Endometrium (tissue), 2 donors: Measurements from ENCODE around the gene FAM170A.

Experiments
- FAIRE-seq: peaks from 2 replicates; lab custom pipeline; 2012; peaks lifted over from hg19 to GRCh38; lab: Jason Lieb, UNC
- donor health status: control.
- donor health status: control.

Gene FAM170A

GRCh38 chr5:119629339-119629738 lies at the start of gene FAM170A:
TSS of gene FAM170A (plus strand) at chr5:119629558. CDS start at chr5:119629769, 211 bp downstream.
- no peak for FAIRE-seq

GRCh38 chr5:119582987-119583386 lies 46.4 kb upstream of the FAM170A start:
- no peak for FAIRE-seq

GRCh38 chr5:119583684-119584083 lies 45.7 kb upstream of the FAM170A start:
- no peak for FAIRE-seq

GRCh38 chr5:119596046-119596445 lies 33.3 kb upstream of the FAM170A start:
- no peak for FAIRE-seq

GRCh38 chr5:119597728-119598298 lies 31.5 kb upstream of the FAM170A start:
- no peak for FAIRE-seq

GRCh38 chr5:119613937-119614336 lies 15.4 kb upstream of the FAM170A start:
- FAIRE-seq, result no peak

GRCh38 chr5:119614838-119615237 lies 14.5 kb upstream of the FAM170A start:
- FAIRE-seq, result no peak

GRCh38 chr5:119626086-119626485 lies 3.3 kb upstream of the FAM170A start:
- FAIRE-seq, result no peak

- FAIRE-seq, result no peak
These were observed 1.5 kb downstream of the FAM170A start for GRCh38 chr5:119630752-119631440.

- no peak for FAIRE-seq
These were observed 2.3 kb downstream of the FAM170A start for GRCh38 chr5:119631660-119632059.

GRCh38 chr5:119651486-119651885 lies 22.1 kb downstream of the FAM170A start:
- no peak for FAIRE-seq

GRCh38 chr5:119655061-119655460 lies 25.7 kb downstream of the FAM170A start:
- no peak for FAIRE-seq

- FAIRE-seq, result no peak
These were observed 26.7 kb downstream of the FAM170A start for GRCh38 chr5:119656023-119656422.

- FAIRE-seq, result no peak
These were observed 37.2 kb downstream of the FAM170A start for GRCh38 chr5:119666542-119666941.

- no peak for FAIRE-seq
These were observed 49.1 kb downstream of the FAM170A start for GRCh38 chr5:119678351-119679028.

- no peak for FAIRE-seq
These were observed 50.7 kb downstream of the FAM170A start for GRCh38 chr5:119680080-119680479.

GRCh38 chr5:119681734-119682133 lies 52.4 kb downstream of the FAM170A start:
- FAIRE-seq, result no peak

GRCh38 chr5:119682372-119682771 lies 53.0 kb downstream of the FAM170A start:
- no peak for FAIRE-seq
